Kidney (tissue), 14 donors: ENCODE data around the gene SHROOM4. TPM values are rescaled to one million over a fixed set of nuclear protein-coding genes. Genes with fewer than 3 reads are reported as not detected.

Experiments
- DNase-seq, 5 donors: peaks; one replicate each; pipeline ENCODE4 v3.0.0-alpha.2; 2013 to 2020
- FAIRE-seq: peaks from 2 replicates; lab custom pipeline; 2012; peaks lifted over from hg19 to GRCh38; lab: Jason Lieb, UNC
- H3K27ac ChIP-seq, 2 donors: one replicate each; pipeline ENCODE4 v1.7.0; 2013; ENCODE audit warnings: low read depth in 2 of 2, low read length in 2 of 2, inconsistent platforms in 1 of 2
- H3K27me3 ChIP-seq: one replicate; pipeline ENCODE4 v1.7.1; 2013; ENCODE audit warnings: low read length, inconsistent platforms; ENCODE audit not compliant: control insufficient read depth, insufficient read depth
- H3K36me3 ChIP-seq, 3 donors: one replicate each; pipeline versions ENCODE4 v1.7.0 to v1.7.1; 2013; ENCODE audit warnings: low read length in 3 of 3, control low read depth in 1 of 3, inconsistent platforms in 1 of 3; ENCODE audit not compliant: insufficient read depth in 3 of 3, control insufficient read depth in 2 of 3
- H3K4me1 ChIP-seq, 3 donors: one replicate each; pipeline versions ENCODE4 v1.7.0 to v1.7.1; 2013; ENCODE audit warnings: low read length in 3 of 3, inconsistent platforms in 1 of 3, low read depth in 1 of 3; ENCODE audit not compliant: control insufficient read depth in 2 of 3, insufficient read depth in 2 of 3
- H3K4me3 ChIP-seq, 3 donors: one replicate each; pipeline versions ENCODE4 v1.7.0 to v1.8.1; 2013; ENCODE audit warnings: low read length in 3 of 3, control low read depth in 1 of 3, inconsistent platforms in 1 of 3
- H3K9ac ChIP-seq, 3 donors: one replicate each; pipeline versions ENCODE4 v1.7.0 to v1.7.1; 2013; ENCODE audit warnings: low read length in 3 of 3, control low read depth in 1 of 3, inconsistent platforms in 1 of 3
- H3K9me3 ChIP-seq, 3 donors: one replicate each; pipeline versions ENCODE4 v1.7.0 to v1.7.1; 2013; ENCODE audit warnings: low read length in 3 of 3, control low read depth in 1 of 3, inconsistent platforms in 1 of 3; ENCODE audit not compliant: control insufficient read depth in 2 of 3, insufficient read depth in 1 of 3
- CTCF ChIP-seq: IDR thresholded peaks from 3 replicates; pipeline ENCODE4 v1.5.1; 2012; ENCODE audit warnings: mild to moderate bottlenecking, moderate library complexity, borderline replicate concordance; ENCODE audit not compliant: insufficient read depth; ENCODE audit errors: extremely low read depth
- intact Hi-C: fragments of 100-400 bp; cut with DNase I; formaldehyde crosslinking; loops from one replicate; pipeline ENCODE4 v1.11.1; 2022
- polyA plus RNA-seq: library from polyadenylated mRNA; stranded (reverse); fragments of 350-450 nt; fragmentation: Illumina TruSeq; extraction: RNeasy Lipid Tissue Mini Kit (QIAGEN cat#74804); gene quantifications from one replicate; pipeline ENCODE4 v1.2.3, GENCODE V29; 2014; ENCODE audit warnings: low read depth, low replicate concordance; ENCODE audit not compliant: insufficient read depth
- total RNA-seq: library from RNA; stranded (reverse); fragmentation: NEBNext Ultra II Directional; extraction: Animal tissue kit (Norgen Biotek cat#: 25700); gene quantifications from one replicate; pipeline ENCODE4 v1.2.1, GENCODE V29; 2021
- donor health status: control.
- donor health status: control.
- donor health status: control.
- donor health status: control.
- donor health status: control.
- donor health status: DM: yes; HTN: yes; CAD: no.
- donor health status: Normal renal cell carcinoma (clear cell type).

SHROOM4 gene
- total and polyA plus RNA-seq, 2 donors from 2014 or later, result 5.7 to 21.8 TPM

DNA sequence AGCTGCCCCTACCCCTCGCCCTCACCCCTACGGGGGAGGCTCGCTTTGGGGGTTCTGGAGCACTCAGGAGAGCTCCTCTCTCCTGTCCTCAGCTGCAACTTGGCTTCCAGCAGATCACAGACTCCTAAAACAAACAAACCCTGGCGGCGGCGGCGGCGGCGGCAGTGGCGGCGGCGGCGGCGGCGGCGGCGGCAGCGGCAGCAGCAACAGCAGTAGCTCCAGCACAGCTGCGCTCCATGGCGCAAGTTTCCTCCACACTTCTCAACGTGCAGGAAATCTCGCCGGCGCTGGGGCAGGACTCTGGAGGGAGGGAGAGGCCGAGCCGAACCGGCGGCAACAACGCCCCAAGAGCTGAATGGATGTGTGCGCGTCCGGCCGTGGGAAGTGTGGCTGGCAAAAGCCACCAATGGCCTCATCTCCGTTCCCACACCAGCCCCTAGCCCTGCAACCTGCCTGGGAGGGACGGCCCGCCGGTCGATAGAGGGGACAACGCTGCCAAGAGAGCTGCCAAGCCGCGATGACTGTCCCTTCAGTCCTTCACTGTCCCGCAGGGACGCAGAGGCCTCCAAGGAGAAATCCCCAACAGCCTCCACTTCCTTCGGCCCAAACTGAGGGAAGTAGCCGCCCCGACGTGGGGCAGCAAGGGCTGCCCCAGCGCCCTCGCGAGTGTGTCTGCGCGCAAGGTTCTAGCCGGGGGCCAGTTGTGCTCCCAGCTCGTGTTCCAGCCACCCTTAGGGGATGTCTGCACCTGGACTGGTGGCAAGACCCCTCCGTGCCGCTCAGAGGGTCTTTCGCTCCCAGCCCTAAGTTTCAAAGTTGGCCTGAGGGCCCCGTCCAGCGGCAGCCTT, 775 bp downstream of the SHROOM4 start:
- Histone ChIP-seq H3K27ac (peak overlapping the region; percentile 80 to 84), H3K36me3 (no peaks in the 10 kb centered on the region), H3K4me3 (peak overlapping the region; percentile 55 to 79 (median 65)), H3K27me3 (no peaks in the 10 kb centered on the region), H3K9ac (peak overlapping the region; percentile 33 to 87 (median 82)), H3K9me3 (no peaks in the 10 kb centered on the region), H3K4me1 (peaks cover 0 to 4% (median 0%) of the 10 kb centered on the region in 3 donors)
- FAIRE-seq, result no peak
- peak; percentile 49 to 82 (median 52) for DNase-seq
- intact Hi-C loops, result no loop called here
- TF ChIP-seq CTCF, result no peak

DNA sequence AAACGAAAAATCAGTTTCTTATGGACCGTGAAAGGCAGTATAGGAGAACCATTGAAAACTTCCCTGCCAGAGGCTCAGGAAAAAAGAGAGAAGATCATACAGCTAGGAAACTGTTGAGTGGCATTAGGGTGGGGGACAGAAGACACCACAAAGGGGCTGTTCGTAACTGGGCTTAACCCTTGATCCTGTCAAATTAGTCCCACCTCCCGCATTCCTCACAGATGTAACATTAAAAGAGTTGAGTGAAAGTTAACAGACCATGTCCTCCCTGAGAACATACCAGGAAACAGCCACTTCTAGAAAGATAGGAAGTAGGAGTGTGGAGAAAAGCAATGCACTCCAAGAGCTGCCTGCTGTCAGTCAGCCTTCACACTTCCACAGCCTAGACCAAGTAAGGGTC, 8.7 kb downstream of the SHROOM4 start:
- peak in 3 of 5 donors; percentile 42 to 83 (median 80) for DNase-seq
- peak; percentile 55 for FAIRE-seq

GRCh38 chrX:50801135-50801534, 12.9 kb downstream of the SHROOM4 start:
- Histone ChIP-seq H3K4me3 (no peak overlapping the region), H3K9ac (no peak overlapping the region), H3K4me1 (peaks cover 0 to 21% (median 16%) of the 10 kb centered on the region in 3 donors), H3K36me3 (no peaks in the 10 kb centered on the region), H3K9me3 (no peaks in the 10 kb centered on the region), H3K27me3 (peaks cover 3% of the 10 kb centered on the region), H3K27ac (peak overlapping the region in 1 of 2 donors; percentile 28)
- TF ChIP-seq CTCF, result no peak
- DNase-seq, result no peak
- intact Hi-C loops, result no loop called here
- FAIRE-seq, result no peak

More for the DNA sequence above, 8.7 kb downstream of the SHROOM4 start:
- Histone ChIP-seq H3K9me3 (no peaks in the 10 kb centered on the region), H3K4me1 (peaks cover 0 to 23% (median 9%) of the 10 kb centered on the region in 3 donors), H3K27me3 (no peaks in the 10 kb centered on the region), H3K4me3 (peak overlapping the region in 1 of 3 donors; percentile 43), H3K9ac (peak overlapping the region in 1 of 3 donors; percentile 19), H3K27ac (peak overlapping the region; percentile 43 to 74), H3K36me3 (no peaks in the 10 kb centered on the region)
- intact Hi-C loops, result no loop called here
- TF ChIP-seq CTCF, result no peak
